NOMO-1 (cell line): ENCODE measurements around the gene SLC1A2.

Source experiments
- DNase-seq, 2 experiments: peaks; one replicate each; lab custom pipeline; 2025; ENCODE audit not compliant: unreplicated experiment in 2 of 2; lab: John Stamatoyannopoulos, UW

SLC1A2 gene

GRCh38 chr11:35204614-35205013 lies 214.7 kb downstream of the SLC1A2 start:
- no peak for DNase-seq
